ENCODE results near the gene TMEM213.

The TMEM213 gene

GRCh38 chr7:138878051-138878450 lies 80.3 kb downstream of the TMEM213 start:
- no peak overlapping the region for H3K4me3 ChIP-seq (ENCODE audit: low read length, poor library complexity, severe bottlenecking)
- no peaks in the 10 kb centered on the region for H3K27me3 ChIP-seq (ENCODE audit: insufficient read depth, low read length, poor library complexity, severe bottlenecking)
- H3K36me3 ChIP-seq (ENCODE audit: insufficient read depth, low read length), result peaks cover 34% of the 10 kb centered on the region; the same call in 1 of the 2 replicates
- no peaks in the 10 kb centered on the region for H3K9me2 ChIP-seq (replicated peaks; ENCODE audit: low read depth, low read length)
- H3K4me2 ChIP-seq (ENCODE audit: low read depth, low read length, poor library complexity, severe bottlenecking), result no peak overlapping the region
- no peaks in the 10 kb centered on the region for H4K20me1 ChIP-seq (ENCODE audit: insufficient read depth, low read length, poor library complexity, severe bottlenecking)
- H3K9me3 ChIP-seq (ENCODE audit: insufficient read depth, low read depth, low read length), result no peaks in the 10 kb centered on the region
- H3K4me1 ChIP-seq (ENCODE audit: insufficient read depth, low read length, poor library complexity, severe bottlenecking), result peaks cover 14% of the 10 kb centered on the region
- H2AFZ ChIP-seq (ENCODE audit: low read length), result no peak overlapping the region
- H3F3A ChIP-seq (ENCODE audit: low read depth), result no peaks in the 10 kb centered on the region; the same call in 1 of the 2 replicates
- no peaks in the 10 kb centered on the region for H3K79me2 ChIP-seq (ENCODE audit: insufficient read depth, low read length)
- H3K9ac ChIP-seq (ENCODE audit: low read depth, low read length, poor library complexity, severe bottlenecking), result no peak overlapping the region
- no peak for TF ChIP-seq EZH2phosphoT487 (IDR thresholded peaks at IDR 0.05; ENCODE audit: borderline replicate concordance)
- TF ChIP-seq CTCF (conservative IDR thresholded peaks at IDR 0.05; ENCODE audit: low read length), result no peak

- Histone ChIP-seq H3K4me1 (ENCODE audit: insufficient read depth, low read length, poor library complexity, severe bottlenecking) (peaks cover 14% of the 10 kb centered on the region), H2AFZ (ENCODE audit: low read length) (no peak overlapping the region), H3K27me3 (ENCODE audit: insufficient read depth, low read length, poor library complexity, severe bottlenecking) (no peaks in the 10 kb centered on the region), H3K4me2 (ENCODE audit: low read depth, low read length, poor library complexity, severe bottlenecking) (no peak overlapping the region), H3K36me3 (ENCODE audit: insufficient read depth, low read length) (peaks cover 34% of the 10 kb centered on the region; the same call in 1 of the 2 replicates), H3K9ac (ENCODE audit: low read depth, low read length, poor library complexity, severe bottlenecking) (no peak overlapping the region), H3K4me3 (ENCODE audit: low read length, poor library complexity, severe bottlenecking) (no peak overlapping the region), H3K79me2 (ENCODE audit: insufficient read depth, low read length) (no peaks in the 10 kb centered on the region), H4K20me1 (ENCODE audit: insufficient read depth, low read length, poor library complexity, severe bottlenecking) (no peaks in the 10 kb centered on the region), H3F3A (ENCODE audit: low read depth) (no peaks in the 10 kb centered on the region; the same call in 1 of the 2 replicates), H3K9me3 (ENCODE audit: insufficient read depth, low read depth, low read length) (no peaks in the 10 kb centered on the region), H3K9me2 (replicated peaks; ENCODE audit: low read depth, low read length) (no peaks in the 10 kb centered on the region)
- no peak for TF ChIP-seq EZH2phosphoT487 (IDR thresholded peaks at IDR 0.05; ENCODE audit: borderline replicate concordance)
- no peak for TF ChIP-seq CTCF (conservative IDR thresholded peaks at IDR 0.05; ENCODE audit: low read length)
Observed at GRCh38 chr7:138878856-138879255, 81.1 kb downstream of the TMEM213 start.

GRCh38 chr7:138879356-138879755 lies 81.6 kb downstream of the TMEM213 start:
- no peak overlapping the region for H2AFZ ChIP-seq (ENCODE audit: low read length)
- H3K27me3 ChIP-seq (ENCODE audit: insufficient read depth, low read length, poor library complexity, severe bottlenecking), result no peaks in the 10 kb centered on the region
- H3F3A ChIP-seq (ENCODE audit: low read depth), result no peaks in the 10 kb centered on the region; the same call in 1 of the 2 replicates
- H3K4me3 ChIP-seq (ENCODE audit: low read length, poor library complexity, severe bottlenecking), result no peak overlapping the region
- H3K79me2 ChIP-seq (ENCODE audit: insufficient read depth, low read length), result no peaks in the 10 kb centered on the region
- no peak overlapping the region for H3K4me2 ChIP-seq (ENCODE audit: low read depth, low read length, poor library complexity, severe bottlenecking)
- no peak overlapping the region for H3K9ac ChIP-seq (ENCODE audit: low read depth, low read length, poor library complexity, severe bottlenecking)
- H4K20me1 ChIP-seq (ENCODE audit: insufficient read depth, low read length, poor library complexity, severe bottlenecking), result no peaks in the 10 kb centered on the region
- no peak for TF ChIP-seq EZH2phosphoT487 (IDR thresholded peaks at IDR 0.05; ENCODE audit: borderline replicate concordance)
- no peak for TF ChIP-seq CTCF (conservative IDR thresholded peaks at IDR 0.05; ENCODE audit: low read length)
- H3K4me1 ChIP-seq (ENCODE audit: insufficient read depth, low read length, poor library complexity, severe bottlenecking), result peaks cover 14% of the 10 kb centered on the region
- H3K36me3 ChIP-seq (ENCODE audit: insufficient read depth, low read length), result peaks cover 34% of the 10 kb centered on the region; the same call in 1 of the 2 replicates
- H3K9me2 ChIP-seq (replicated peaks; ENCODE audit: low read depth, low read length), result no peaks in the 10 kb centered on the region
- no peaks in the 10 kb centered on the region for H3K9me3 ChIP-seq (ENCODE audit: insufficient read depth, low read depth, low read length)
